K562 (cell line): Measurements from ENCODE around the gene HES4. TPM values are rescaled to one million over a fixed set of nuclear protein-coding genes. Genes with fewer than 3 reads are reported as not detected.

Source experiments
- CHAMP1 ChIP-seq: fragments of 450-650 bp; IDR thresholded peaks from 2 replicates; pipeline ENCODE4 v1.6.1; 2016; ENCODE audit warnings: mild to moderate bottlenecking
- CTCF ChIP-seq, 3 experiments: IDR thresholded peaks in 2 of 3; conservative IDR thresholded peaks in 1 of 3; 2 replicates each; pipeline ENCODE4 v1.5.1; 2011 to 2012; ENCODE audit warnings: low read length in 3 of 3, mild to moderate bottlenecking in 3 of 3, control low read depth in 2 of 3, improper control_type of control experiment in 1 of 3, inconsistent platforms in 1 of 3, low read depth in 1 of 3, mixed read lengths in 1 of 3, moderate library complexity in 1 of 3; ENCODE audit not compliant: insufficient read depth in 2 of 3
- MGA ChIP-seq: fragments of 450-650 bp; IDR thresholded peaks from 2 replicates; pipeline ENCODE4 v1.6.1; 2016; ENCODE audit warnings: mild to moderate bottlenecking, moderate library complexity
- SMARCC2 ChIP-seq: fragments of 450-650 bp; IDR thresholded peaks from 2 replicates; pipeline ENCODE4 v1.6.1; 2017; ENCODE audit warnings: antibody characterized with exemption, moderate library complexity, mild to moderate bottlenecking, low read depth
- STAT6 ChIP-seq: sonication (generic); formaldehyde crosslinking; IDR thresholded peaks from 2 replicates; pipeline ENCODE4 v1.8.1; 2023; ENCODE audit warnings: mild to moderate bottlenecking, missing genetic modification reagents
- ZFP36 ChIP-seq: fragments of 150-350 bp; IDR thresholded peaks from 2 replicates; pipeline ENCODE4 v1.6.1; 2018; ENCODE audit warnings: low read length, low read depth; ENCODE audit not compliant: partially characterized antibody
- ZNF76 ChIP-seq: fragments of 250-450 bp; sonication (Bioruptor Pico); IDR thresholded peaks from 2 replicates; pipeline ENCODE4 v1.4.0; 2020; ENCODE audit warnings: mild to moderate bottlenecking, moderate library complexity, borderline replicate concordance
- polyA plus RNA-seq, 8 experiments: library from polyadenylated mRNA; depleted of rRNA in 4 of 8; stranded (reverse) in 5 of 8; unstranded in 3 of 8; fragments of >200 nt; fragmentation: Nextera tagmentation in 2 of 8; fragmentation: Illumina TruSeq in 1 of 8; extraction: Ambion mirVana in 2 of 8; extraction: Trizol in 1 of 8; gene quantifications; 2 replicates each; pipeline versions ENCODE4 v1.2.1 to v1.2.3, GENCODE V29; 2011 to 2014; ENCODE audit warnings: inconsistent platforms in 1 of 8, missing spikeins in 1 of 8
- total RNA-seq, 7 experiments: library from RNA; depleted of rRNA in 6 of 7; stranded (reverse); fragments of >200 nt in 6 of 7; fragmentation: Illumina TruSeq in 2 of 7; extraction: Trizol in 2 of 7; gene quantifications; 2 replicates each; pipeline versions ENCODE4 v1.2.1 to v1.2.3, GENCODE V29; 2011 to 2021; ENCODE audit warnings: low replicate concordance in 1 of 7

The HES4 gene
- total and polyA plus RNA-seq, 9 of the 15 experiments (the other 6 are each of a cell fraction or from before 2014, with no cell fraction given): 0.21 to 43.7 (median 5.3) TPM; not detected in 2

GRCh38 chr1:1000357-1001056 is 610 bp upstream of the HES4 start (continued):
- TF ChIP-seq ZFP36 (no peak), CHAMP1 (no peak), SMARCC2 (peak; percentile 60; the same call in 1 of the 2 replicates), MGA (peak; percentile 100), STAT6 (CRISPR knock-in tag) (peak; percentile 97), ZNF76 (CRISPR knock-in tag) (peak; percentile 91; the same call in 1 of the 2 replicates), CTCF (IDR thresholded peaks at IDR 0.05 in 2 of 3, conservative IDR thresholded peaks at IDR 0.05 in 1 of 3; ENCODE audit: insufficient read depth in 2 of 3, low read depth in 1 of 3, low read length in 3 of 3) (peak in 1 of 3 experiments; percentile 21; a peak in 2 of 6 replicates)
